ENCODE data around the gene PCDH12.

- TF ChIP-seq EP300 (IDR thresholded peaks at IDR 0.05; ENCODE audit: borderline replicate concordance) (no peak), REST (IDR thresholded peaks at IDR 0.05; ENCODE audit: low read depth) (no peak), CREB1 (IDR thresholded peaks at IDR 0.05; ENCODE audit: low read depth) (no peak), YY1 (IDR thresholded peaks at IDR 0.05; ENCODE audit: low read depth) (no peak), CEBPB (IDR thresholded peaks at IDR 0.05) (no peak), TEAD4 (IDR thresholded peaks at IDR 0.05) (no peak), EGR1 (IDR thresholded peaks at IDR 0.05) (no peak), TCF12 (IDR thresholded peaks at IDR 0.05; ENCODE audit: low read depth) (no peak), FOXM1 (IDR thresholded peaks at IDR 0.05; ENCODE audit: borderline replicate concordance, low read depth) (no peak), RAD21 (IDR thresholded peaks at IDR 0.05; ENCODE audit: low read depth) (no peak), TAF1 (IDR thresholded peaks at IDR 0.05; ENCODE audit: low read depth) (no peak), NFIC (IDR thresholded peaks at IDR 0.05) (no peak)
Observed at GRCh38 chr5:141941779-141942178, 16.2 kb downstream of the PCDH12 start.

Data from Ishikawa (cell line).